HG02981 (cell line): ENCODE data around the gene SUN3.
A peak's percentile ranks its signal among the peaks of the same experiment; 100 is the strongest.

ENCODE experiments used
- ATAC-seq: cut with Tn5 transposase; IDR thresholded peaks from one replicate; pipeline ENCODE4 v1.9.1; 2021; ENCODE audit warnings: mild to moderate bottlenecking, moderate library complexity; ENCODE audit not compliant: unreplicated experiment

SUN3 gene, protein sequence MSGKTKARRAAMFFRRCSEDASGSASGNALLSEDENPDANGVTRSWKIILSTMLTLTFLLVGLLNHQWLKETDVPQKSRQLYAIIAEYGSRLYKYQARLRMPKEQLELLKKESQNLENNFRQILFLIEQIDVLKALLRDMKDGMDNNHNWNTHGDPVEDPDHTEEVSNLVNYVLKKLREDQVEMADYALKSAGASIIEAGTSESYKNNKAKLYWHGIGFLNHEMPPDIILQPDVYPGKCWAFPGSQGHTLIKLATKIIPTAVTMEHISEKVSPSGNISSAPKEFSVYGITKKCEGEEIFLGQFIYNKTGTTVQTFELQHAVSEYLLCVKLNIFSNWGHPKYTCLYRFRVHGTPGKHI

DNA sequence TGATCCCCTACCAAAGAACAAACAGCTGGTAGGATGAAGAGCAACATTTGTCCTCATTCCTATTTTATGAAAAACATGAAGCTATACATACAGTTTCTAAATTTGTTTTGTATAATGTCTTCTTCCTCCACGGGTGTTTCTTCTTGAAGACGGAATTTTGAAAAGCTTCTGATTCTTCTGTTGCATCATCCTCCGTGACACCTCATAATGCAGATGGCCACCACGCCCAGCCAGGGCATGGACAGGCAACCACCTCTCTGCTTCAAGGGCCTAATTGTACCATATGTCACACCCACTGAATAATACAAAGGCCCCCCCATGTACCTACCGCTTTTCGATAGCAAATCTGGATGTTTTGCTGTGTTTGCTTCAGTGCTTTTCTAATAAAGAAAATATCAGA lies at the start of gene SUN3:
TSS of gene SUN3 (minus strand) at position 170 of the 400 bp plus-strand sequence. CDS start at position 1, 169 bp downstream.
- no peak for ATAC-seq

DNA sequence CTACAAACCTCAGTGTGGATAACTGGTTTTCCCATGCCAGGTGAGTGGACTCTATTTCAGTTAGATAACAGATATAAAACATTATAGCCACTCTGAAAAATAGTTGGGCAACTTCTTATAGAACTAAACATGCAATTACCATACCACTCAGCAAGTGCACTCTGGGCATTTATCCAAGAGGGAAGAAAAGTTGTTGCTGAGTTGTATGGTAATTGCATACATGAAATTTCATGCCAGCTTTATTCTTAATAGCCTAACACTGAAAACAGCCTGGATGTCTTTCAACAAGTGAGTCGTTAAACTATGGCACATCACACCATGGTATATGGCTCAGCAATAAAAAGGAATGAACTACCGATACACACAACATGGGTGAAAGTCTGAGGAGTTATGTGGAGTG lies 49.6 kb upstream of the SUN3 start:
- no peak for ATAC-seq

DNA sequence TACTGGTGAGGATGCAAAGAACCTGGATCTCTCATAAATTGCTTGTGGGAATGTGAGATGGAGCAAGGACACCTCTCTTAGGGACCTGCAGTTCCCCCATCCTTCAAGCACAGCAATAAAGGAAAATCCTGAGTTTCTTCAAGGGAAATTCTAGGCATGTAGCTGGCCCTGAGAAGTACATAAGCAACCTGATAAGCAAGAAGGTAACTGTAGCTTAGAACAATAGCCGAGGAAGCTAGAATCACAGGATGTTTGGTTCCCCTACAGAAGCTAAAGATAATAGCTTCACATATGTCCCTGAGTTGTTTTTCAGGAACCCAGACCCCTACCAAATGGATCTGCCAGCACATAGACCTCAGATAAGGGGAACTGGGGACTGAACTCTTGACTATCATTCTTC lies 48.5 kb upstream of the SUN3 start:
- no peak for ATAC-seq

DNA sequence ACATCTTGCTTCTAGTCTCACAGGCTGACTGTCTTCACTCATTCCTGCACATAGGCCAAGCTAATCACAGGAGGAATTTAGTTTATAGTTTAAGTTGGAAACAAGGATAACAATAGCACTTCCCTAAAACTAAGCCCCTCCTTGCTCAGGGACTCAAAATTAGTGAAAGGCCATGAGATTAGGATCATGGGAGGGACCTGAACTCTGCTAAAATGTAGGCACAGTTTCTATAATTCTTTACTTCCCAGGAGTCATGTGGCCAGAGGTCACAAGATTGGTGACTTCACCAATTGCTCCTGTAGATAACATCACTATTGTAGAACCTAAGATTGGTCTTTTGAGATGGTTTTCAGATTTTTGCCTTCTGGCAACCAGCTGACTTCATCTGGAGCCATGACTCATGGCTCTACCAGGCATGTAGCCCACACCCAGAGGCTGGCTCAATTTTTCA lies 45.3 kb upstream of the SUN3 start:
- ATAC-seq = no peak

DNA sequence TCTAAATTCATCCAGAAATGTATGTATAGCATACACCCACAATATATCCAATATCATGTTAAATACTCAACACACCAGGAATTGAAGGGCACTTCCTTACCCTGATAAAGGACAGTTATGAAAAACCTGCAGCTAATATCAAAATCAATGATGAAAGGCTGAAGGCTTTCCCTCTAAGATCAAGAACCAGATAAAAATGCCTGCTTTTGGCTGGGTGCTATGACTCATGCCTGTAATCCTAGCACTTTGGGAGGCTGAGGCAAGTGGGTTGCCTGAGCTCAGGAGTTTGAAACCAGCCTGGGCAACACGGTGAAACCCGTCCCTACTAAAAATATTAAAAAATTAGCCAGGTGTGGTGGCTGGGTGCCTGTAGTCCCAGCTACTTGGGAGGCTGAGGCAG lies 38.6 kb upstream of the SUN3 start:
- ATAC-seq = no peak

DNA sequence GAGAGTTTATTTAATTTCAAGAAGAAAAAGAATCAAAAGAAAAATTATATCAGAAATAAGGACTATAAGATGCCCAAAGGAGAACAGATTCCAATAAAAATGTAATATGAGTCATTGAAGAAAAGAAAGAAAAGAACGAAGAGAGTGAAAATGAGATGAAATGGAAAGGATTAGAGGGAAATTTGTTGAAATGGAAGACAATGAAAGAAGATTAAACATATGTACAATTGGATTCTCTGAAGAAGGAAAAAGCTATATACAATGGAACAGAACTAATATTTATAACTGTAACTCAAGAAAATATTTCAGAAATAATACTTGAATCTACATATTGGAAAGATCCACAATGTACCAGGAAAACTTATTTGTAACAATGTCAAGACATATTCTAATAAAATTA lies 35.1 kb upstream of the SUN3 start:
- no peak for ATAC-seq

DNA sequence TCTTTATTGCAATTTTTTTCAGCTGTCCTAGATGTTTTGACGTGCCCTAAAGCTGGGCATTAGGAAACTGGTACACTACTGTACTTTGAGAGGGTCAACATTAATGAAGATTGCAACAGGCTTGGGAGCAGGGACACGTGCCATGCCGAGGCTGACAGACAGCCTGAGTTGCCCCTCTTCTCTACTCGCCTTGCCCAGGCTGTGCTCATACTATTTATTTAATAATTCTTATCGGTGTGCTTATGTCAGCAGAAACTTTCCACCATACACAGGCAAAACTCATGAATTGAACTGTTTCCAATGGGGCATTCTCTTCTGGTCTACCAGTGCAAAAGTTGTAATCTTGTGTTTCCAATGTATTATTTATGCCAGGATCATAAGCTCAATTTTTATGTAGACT lies 30.8 kb upstream of the SUN3 start:
- no peak for ATAC-seq

DNA sequence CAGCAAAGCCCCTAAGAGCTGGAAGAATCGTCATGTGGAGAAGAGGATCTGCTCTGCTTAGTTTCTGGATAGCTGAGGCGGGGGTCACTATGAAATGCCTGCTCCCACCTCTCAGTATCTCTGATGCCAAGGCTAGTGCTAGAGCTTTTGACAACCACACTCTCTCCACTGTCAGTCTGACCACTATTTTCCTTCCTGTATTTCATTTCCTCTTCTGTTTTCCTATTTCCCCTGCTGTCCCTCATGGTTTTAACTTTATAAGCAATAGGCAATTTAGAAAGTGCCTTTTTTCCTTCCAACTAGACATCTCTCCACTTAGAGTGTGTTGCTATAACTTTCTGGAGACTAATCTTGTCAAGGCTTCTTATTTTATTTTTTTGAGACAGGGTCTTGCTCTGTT lies 30.1 kb upstream of the SUN3 start:
- no peak for ATAC-seq

DNA sequence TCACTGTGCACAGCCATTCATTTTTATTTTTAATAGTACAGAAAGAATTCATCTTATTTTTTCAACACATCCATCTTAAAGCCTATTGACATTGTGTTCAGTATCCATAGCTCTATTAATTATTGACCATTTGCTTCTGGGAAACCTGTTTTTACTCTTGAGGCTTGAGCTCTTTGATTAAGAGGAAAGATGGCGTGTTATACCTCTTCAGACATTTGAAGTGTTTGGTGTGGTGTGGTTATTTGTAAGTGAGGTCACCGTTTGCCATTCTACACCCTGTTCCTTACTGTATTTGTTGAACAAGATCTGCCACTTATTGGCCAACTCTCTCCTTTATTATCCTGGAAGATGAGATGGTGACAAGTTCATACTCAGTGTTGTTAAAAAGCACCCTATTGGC lies 24.8 kb upstream of the SUN3 start:
- no peak for ATAC-seq

DNA sequence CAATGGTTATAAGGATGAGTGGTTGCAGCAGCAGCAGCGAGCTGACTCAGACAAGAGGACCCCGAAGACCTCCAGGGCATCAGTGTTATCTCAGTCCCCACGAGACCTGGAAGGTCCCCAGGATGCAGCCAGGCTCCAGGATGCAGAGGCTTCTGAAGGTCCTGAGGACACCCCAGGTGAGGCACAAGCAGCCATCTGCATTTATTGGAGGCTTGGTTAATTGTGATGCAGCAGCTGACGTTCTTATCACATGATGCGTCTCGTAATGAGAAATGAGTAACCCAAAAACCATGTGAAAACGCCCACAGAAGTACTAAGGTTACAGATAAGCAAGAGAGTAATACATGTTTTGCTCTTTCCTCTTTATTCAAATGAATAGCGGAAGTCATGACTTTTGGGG lies 23.8 kb upstream of the SUN3 start:
- ATAC-seq = no peak

DNA sequence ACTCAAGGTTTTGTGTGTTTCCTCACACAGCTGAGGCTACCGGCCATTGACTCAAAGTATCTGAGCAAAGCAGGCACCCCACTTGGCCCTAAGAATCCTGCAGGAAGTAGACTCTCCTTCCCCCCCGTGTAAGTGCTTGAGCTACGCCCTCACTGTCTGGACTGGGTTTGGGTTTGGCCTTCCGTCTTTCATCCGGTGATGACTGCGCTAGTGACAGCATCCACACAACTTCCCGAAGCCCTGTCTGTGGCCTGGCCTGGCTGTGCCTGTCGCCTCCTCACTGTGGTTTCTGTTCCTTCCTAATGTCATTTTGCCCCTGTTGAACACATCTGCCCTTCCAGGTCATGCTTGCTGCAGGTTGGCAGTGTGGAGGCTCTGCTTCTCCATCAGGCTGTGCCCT lies 20.9 kb upstream of the SUN3 start:
- no peak for ATAC-seq

DNA sequence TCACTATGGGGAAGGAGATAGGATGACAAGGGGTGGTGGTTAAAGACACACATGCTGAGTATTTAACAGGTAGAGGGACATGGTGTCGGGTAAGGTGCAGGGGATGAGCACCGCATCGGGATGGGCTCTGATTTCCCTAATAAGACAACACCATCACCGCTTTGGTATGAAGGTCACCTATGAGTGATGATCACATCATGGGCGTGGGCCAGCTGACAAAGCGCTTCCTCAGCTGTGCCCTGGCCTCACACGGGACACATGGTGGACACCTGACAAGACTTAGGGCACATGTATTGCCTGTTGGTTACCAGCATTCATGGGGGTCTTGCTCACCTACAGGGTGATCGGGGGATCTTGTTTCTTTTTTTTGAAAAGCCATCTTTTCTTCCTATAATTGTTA lies 19.2 kb upstream of the SUN3 start:
- no peak for ATAC-seq

DNA sequence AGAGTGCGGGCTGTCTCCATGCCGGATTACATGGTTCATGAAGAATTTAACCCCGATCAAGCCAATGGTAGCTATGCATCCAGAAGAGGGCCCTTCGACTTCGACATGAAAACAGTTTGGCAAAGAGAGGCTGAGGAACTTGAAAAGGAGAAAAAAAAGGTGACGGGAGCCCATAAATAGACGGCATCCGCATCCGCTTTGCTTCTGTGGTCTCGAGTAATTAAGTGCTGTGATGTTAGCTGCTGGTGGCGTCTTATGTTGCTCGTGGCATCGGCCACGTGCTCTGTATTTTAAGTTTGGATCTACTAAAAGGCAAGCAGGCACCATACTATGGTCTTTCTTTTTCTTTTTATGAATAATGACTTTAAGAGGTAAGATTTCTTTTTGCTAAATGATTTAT lies 17.6 kb upstream of the SUN3 start:
- ATAC-seq = no peak

DNA sequence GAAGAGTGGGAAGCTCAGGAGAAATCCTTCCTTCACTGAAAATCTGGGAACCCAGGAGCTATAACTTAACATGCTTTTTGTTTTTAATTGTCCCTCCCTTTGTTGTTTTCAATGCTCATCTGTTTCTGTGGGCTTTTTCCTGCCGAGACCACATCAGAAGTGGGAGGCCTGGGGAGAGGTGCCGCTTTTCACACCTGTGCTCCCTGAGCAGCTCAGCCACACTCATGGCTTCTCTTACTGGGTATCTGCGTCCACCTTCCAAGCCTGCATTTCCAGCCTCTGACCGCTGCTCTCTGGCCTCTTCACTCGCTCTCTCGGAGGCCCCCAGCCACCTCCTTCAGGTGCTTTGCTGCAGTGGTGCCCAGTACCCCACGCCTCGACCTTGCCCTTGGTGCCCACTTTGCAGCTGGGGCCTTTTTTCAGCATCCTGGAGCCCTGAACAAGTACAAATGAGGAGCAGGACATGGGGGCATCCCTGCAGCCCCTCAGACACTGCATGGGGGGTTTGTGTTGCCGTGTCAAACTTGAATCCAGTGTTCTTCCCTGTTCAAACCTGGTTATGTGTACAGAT lies 16.4 kb upstream of the SUN3 start:
- ATAC-seq = no peak

DNA sequence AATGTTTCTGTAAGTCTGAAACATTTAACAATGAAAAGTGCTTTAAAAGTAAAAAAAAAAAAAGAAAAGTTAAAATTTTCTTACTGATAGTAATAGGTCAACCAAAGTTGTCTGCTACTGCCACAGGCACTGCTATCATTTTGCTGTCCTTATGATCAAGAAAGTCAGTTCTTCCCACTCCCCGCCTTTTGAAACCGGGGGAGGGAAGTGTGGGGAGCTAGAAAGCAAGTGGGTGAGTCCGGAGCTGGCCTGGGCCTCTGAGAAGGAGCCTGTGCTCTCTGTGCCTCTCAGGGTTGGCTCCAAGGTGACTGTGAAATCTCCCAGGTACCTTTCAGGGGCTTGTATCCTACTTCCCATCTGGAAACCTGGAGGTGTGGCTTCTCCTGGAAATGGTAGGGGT lies 13.7 kb upstream of the SUN3 start:
- ATAC-seq = no peak

DNA sequence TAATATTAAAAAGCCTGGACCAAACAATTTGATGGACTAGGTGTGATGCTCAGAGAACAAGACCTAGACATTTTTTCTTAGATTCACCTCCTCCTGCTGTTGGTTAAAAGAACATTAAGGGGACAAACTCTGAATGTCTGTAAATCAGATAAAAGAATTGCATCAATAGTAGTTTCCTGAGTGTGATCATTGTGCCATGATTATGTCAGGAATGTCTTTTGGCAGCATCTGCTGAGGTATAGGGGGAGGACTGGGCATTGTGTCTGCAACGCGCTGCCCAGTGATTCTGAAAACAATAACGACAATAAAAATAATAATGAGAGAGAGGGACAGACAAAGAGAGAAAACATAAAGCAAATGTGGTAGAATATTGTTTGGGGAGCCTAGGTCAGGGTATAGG lies 13.3 kb upstream of the SUN3 start:
- ATAC-seq = no peak

DNA sequence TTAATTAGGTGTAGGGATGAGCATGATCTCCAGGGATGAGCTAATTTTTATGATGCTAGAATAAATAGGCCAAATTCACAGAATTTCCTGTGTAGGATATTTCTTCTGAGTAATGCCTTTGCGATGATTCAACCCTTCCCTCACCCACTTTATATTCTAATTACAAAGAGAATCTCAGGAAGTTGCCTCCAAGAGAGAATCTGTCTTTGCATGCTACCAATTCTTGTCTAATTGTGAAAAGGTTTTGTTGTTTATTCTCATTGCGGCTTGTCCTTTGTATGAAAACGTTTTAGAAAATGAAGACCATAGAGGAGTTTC lies 12.7 kb upstream of the SUN3 start:
- no peak for ATAC-seq

DNA sequence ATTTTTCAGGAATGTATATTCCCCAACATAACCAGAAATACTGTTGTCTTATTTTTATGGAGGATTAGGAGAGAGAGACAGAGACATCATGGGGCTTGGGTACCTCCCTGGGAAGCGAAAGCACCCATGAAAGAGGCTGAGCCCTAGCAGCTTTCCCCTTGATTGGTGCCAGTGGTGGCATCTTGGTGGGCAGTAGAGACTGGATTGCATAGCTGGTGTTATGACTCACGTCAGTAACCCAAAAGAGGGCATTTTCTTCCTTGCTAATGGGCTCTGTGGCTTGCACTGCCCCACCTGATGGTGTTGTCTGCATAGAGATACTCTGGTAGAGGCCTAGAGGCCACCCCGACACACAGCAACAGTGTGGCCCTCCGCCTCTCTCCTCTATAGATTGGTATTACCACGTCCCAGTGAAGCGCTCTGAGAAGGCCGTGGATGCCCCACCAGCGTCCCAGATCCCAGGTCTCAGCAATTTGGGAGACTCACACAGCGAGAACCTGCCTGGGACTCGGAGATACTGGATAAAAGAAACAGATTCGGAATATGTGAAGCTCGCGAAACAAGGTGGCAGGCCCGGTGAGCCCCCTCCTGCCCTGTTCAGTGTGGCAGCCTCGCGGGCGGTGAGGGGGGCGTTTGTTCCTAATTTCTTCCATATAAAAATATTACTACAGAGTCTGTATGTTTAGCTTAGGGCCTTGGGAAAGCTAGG lies 12.2 kb upstream of the SUN3 start:
- no peak for ATAC-seq

DNA sequence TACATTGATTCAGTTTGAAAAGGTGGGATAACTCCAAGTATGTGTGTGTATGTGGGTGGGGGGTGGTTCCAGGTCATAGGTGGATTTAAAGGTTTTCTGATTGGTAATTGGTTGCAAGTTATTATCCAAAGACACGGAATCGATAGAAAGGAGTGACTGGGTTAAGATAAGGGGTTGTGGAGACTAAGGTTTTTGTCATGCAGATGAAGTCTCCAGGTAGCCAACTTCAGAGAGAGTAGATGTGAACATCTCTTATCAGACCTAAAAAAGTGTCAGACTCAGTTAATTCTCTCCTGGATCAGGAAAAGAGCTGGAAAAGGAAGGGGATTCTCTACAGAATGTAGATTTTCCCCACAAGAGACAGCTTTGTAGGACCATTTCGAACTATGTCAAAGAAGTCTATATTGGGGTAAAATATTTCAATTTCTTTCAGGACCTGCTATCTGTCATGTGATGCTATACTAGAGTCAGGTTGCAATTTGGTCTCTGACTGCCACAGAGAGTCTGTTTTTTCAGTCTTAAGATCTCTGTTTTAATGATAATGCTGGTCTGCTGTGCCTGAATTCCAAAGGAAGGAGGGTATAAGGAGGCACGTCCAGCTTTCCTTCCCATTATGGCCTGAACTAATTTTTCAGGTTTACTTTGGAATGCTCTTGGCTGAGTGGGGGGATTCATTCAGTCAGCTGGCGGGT lies 10.1 kb upstream of the SUN3 start:
- no peak for ATAC-seq

DNA sequence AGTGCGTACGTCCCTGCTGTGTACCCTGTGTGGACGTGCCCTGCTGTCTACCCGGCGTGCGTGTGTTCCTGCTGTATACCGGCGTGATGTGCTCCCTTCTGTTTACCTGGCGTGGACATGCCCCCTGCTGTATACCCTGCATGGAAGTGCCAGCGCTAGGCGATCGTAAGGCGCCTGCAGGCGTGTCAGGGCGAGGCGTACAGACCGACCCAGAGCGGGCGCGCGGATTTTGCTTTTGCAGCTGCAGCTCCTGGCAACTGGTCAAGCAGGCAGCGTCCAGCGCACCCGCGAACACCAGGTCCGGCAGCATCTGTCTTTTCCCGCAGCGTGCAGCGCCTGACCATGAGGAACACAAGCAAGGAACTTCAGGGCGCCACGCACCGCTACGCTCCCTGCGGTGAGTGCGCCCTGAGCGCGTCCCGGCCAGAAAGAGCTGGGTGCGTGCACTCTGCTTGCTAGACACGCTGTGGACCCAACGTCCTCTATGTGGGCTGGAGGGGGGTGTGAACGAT lies 7.1 kb upstream of the SUN3 start:
- peak; percentile 4 for ATAC-seq

DNA sequence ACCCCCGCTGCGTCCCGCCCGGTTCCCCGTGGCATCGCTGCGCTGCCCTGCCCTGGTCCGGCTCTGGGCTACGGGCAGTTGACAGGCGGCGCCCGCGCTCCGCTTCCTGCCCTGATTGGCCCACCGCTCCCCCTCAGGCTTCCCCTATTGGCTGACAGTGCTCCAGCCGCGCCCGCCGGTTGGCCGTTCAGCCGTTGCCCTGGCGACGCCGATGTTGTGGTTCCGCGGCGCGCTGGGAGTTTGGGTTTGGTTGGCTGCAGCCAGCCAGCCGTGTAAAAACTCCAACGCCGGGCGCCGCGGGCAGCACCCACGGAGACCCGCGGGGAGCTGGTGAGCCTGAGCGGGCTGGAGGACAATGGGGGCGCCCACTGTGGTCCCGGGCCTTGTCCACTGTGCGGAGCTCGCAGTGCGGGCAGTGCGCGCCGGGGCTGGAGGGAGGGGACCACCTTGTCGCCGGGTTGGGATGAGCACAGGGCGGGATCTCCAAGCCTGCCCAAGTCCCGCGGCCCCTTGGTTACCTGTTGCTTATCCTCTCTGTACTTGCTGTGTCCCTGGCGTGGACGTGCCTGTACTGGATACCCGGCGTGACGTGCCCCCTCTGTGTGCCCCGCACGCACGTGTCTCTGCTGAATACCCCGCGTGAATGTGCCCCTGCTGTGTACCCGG lies 6.5 kb upstream of the SUN3 start, which contains the start of gene C7orf57:
TSS of gene C7orf57 (plus strand) at position 243 of the 666 bp plus-strand sequence. CDS start 766 bp downstream, outside the sequence.
- peak; percentile 99 for ATAC-seq
